Stimulated activated CD4-positive, alpha-beta T cell treated with anti-CD3 and anti-CD28 coated beads, Interleukin-1b, Interleukin-23, amount 100 ng/mL, for 48 hours (primary cell): Measurements from ENCODE around the gene C6.
"Not testable (repeated sequence)": the region's sequence is repeated elsewhere in the genome, so short reads cannot be mapped to it uniquely, and the experiment has no call there.

Experiments
- DNase-seq: peaks from one replicate; pipeline ENCODE4 v3.0.0-alpha.2; 2020

The C6 gene

GRCh38 chr5:41196197-41196596 lies 17.1 kb downstream of the C6 start:
- no peak for DNase-seq

GRCh38 chr5:41195228-41195627 lies 18.1 kb downstream of the C6 start:
- DNase-seq: no peak

GRCh38 chr5:41194339-41194738 lies 19.0 kb downstream of the C6 start:
- DNase-seq: no peak

GRCh38 chr5:41193456-41194205 lies 19.7 kb downstream of the C6 start:
- no peak for DNase-seq

GRCh38 chr5:41191249-41191648 lies 22.1 kb downstream of the C6 start:
- no peak for DNase-seq

GRCh38 chr5:41186143-41186542 lies 27.2 kb downstream of the C6 start:
- no peak for DNase-seq

- not testable (repeated sequence) for DNase-seq
Observed at GRCh38 chr5:41183331-41183730, 30.0 kb downstream of the C6 start.

GRCh38 chr5:41182666-41183065 lies 30.7 kb downstream of the C6 start:
- no peak for DNase-seq

- no peak for DNase-seq
Observed at GRCh38 chr5:41181691-41182564, 31.4 kb downstream of the C6 start.

GRCh38 chr5:41176952-41177351 lies 36.4 kb downstream of the C6 start:
- no peak for DNase-seq

- DNase-seq: no peak
Observed at GRCh38 chr5:41172012-41172411, 41.3 kb downstream of the C6 start.

- no peak for DNase-seq
Observed at GRCh38 chr5:41161271-41161670, 52.1 kb downstream of the C6 start.

- DNase-seq: no peak
Observed at GRCh38 chr5:41157272-41157894, 55.9 kb downstream of the C6 start.

- DNase-seq: no peak
Observed at GRCh38 chr5:41156739-41157138, 56.6 kb downstream of the C6 start.

GRCh38 chr5:41154491-41154890 lies 58.8 kb downstream of the C6 start:
- no peak for DNase-seq

- DNase-seq: no peak
Observed at GRCh38 chr5:41151564-41151963, 61.8 kb downstream of the C6 start.

GRCh38 chr5:41148448-41148847 lies 64.9 kb downstream of the C6 start:
- no peak for DNase-seq

GRCh38 chr5:41145306-41145705 lies 68.0 kb downstream of the C6 start:
- no peak for DNase-seq

- DNase-seq: no peak
Observed at GRCh38 chr5:41143131-41143901, 70.0 kb downstream of the C6 start.

GRCh38 chr5:41127967-41128690 lies 85.2 kb downstream of the C6 start:
- DNase-seq: no peak

- DNase-seq: no peak
Observed at GRCh38 chr5:41122459-41122858, 90.9 kb downstream of the C6 start.

GRCh38 chr5:41120600-41120999 lies 92.7 kb downstream of the C6 start:
- no peak for DNase-seq
